Chondrocyte (in vitro differentiated cells): ENCODE measurements around the gene GLCCI1. TPM values are rescaled to one million over a fixed set of nuclear protein-coding genes. Genes with fewer than 3 reads are reported as not detected.

Experiments used
- DNase-seq: peaks from one replicate; pipeline ENCODE4 v3.0.0; 2021; ENCODE audit warnings: mixed read lengths, low spot score
- H3K27ac Mint-ChIP-seq: one replicate; pipeline ENCODE4 v1.8.0; 2021; ENCODE audit warnings: mild to moderate bottlenecking, moderate library complexity, mixed read lengths; ENCODE audit not compliant: unreplicated experiment
- H3K27me3 Mint-ChIP-seq: 2 replicates; pipeline ENCODE4 v1.8.0; 2021; ENCODE audit warnings: low read depth, mixed read lengths
- H3K36me3 Mint-ChIP-seq: 2 replicates; pipeline ENCODE4 v1.8.0; 2021; ENCODE audit warnings: low read depth, mixed read lengths
- H3K4me1 Mint-ChIP-seq: 2 replicates; pipeline ENCODE4 v1.8.0; 2021; ENCODE audit warnings: low read depth, mild to moderate bottlenecking, mixed read lengths
- H3K4me3 Mint-ChIP-seq: one replicate; pipeline ENCODE4 v1.8.0; 2021; ENCODE audit warnings: mild to moderate bottlenecking, moderate library complexity, mixed read lengths; ENCODE audit not compliant: unreplicated experiment
- H3K9me3 Mint-ChIP-seq: 2 replicates; pipeline ENCODE4 v1.8.0; 2021; ENCODE audit warnings: low read depth, mixed read lengths
- total RNA-seq: library from RNA; stranded (reverse); gene quantifications from 3 replicates; pipeline ENCODE4 v1.2.1, GENCODE V29; 2021
- TF ChIP-seq, protein P1 (sequence below): fragments of 200-600 bp; sonication (generic); IDR thresholded peaks from 2 replicates; pipeline ENCODE4 v1.5.0; 2021; ENCODE audit warnings: antibody characterized with exemption, mild to moderate bottlenecking, moderate library complexity

The GLCCI1 gene
- total RNA-seq, 1 donor from 2014 or later, result 10.2 TPM

DNA sequence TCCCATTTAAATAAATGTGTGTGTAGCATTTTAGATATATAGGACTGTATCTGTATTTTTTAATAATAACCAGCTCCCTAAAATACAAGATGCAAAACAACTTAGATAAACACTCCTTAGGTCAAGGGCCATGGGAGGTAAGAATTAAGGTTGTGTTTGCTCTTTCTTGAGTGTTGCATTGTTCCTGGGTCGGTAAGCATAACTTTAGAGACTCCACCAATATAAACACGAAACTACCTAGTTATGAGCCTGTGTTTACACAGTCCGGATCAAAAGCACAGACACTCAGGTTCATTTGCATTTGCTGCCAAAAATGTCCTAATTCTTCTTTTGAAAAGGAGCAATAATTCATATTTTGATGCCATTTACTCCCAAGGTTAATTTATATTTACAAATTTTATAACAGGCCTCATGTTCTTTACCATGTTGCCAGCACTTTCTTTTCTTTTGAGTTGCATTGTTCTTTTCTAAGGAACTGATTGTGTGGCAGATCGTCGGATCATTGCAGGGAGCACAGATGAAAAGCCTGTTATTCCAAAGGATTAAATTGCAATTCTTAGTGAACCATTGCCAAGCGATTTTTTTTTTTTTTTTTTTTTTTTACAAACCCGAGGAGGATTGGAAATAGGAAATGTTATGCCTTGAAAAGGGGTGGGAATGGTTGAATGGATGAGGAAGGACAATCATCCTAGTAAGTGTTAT lies 45.8 kb upstream of the GLCCI1 start:
- H3K27me3 Mint-ChIP-seq, result no peaks in the 10 kb centered on the region
- H3K27ac Mint-ChIP-seq, result no peak overlapping the region
- no peaks in the 10 kb centered on the region for H3K9me3 Mint-ChIP-seq

DNA sequence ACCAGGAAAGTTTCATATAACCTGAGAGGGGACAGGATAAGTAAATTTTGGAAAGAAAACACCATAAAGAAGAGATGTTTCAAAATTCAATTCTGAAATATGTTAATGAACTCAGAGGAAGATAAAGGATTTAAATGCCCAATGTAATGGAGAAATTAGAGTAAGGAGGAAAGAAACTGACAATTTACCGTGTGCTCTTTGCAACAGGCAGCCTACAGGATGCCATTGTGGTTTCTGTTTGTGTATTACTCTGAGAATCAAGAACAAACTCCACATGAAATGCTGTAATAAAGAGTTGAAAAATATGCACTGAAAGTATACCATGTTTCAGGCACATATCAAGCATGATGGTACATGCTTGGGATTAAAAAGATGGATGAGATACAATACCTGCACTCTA lies 44.8 kb upstream of the GLCCI1 start:
- TF ChIP-seq, protein P1, sequence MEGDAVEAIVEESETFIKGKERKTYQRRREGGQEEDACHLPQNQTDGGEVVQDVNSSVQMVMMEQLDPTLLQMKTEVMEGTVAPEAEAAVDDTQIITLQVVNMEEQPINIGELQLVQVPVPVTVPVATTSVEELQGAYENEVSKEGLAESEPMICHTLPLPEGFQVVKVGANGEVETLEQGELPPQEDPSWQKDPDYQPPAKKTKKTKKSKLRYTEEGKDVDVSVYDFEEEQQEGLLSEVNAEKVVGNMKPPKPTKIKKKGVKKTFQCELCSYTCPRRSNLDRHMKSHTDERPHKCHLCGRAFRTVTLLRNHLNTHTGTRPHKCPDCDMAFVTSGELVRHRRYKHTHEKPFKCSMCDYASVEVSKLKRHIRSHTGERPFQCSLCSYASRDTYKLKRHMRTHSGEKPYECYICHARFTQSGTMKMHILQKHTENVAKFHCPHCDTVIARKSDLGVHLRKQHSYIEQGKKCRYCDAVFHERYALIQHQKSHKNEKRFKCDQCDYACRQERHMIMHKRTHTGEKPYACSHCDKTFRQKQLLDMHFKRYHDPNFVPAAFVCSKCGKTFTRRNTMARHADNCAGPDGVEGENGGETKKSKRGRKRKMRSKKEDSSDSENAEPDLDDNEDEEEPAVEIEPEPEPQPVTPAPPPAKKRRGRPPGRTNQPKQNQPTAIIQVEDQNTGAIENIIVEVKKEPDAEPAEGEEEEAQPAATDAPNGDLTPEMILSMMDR, result no peak
- Mint-ChIP-seq H3K4me1 (no peaks in the 10 kb centered on the region), H3K9me3 (no peaks in the 10 kb centered on the region), H3K27me3 (no peaks in the 10 kb centered on the region), H3K4me3 (no peak overlapping the region), H3K36me3 (no peaks in the 10 kb centered on the region), H3K27ac (no peak overlapping the region)
- no peak for DNase-seq

More for the DNA sequence above, 45.8 kb upstream of the GLCCI1 start:
- no peaks in the 10 kb centered on the region for H3K36me3 Mint-ChIP-seq
- TF ChIP-seq, protein P1, result no peak
- no peaks in the 10 kb centered on the region for H3K4me1 Mint-ChIP-seq
- no peak for DNase-seq
- no peak overlapping the region for H3K4me3 Mint-ChIP-seq

DNA sequence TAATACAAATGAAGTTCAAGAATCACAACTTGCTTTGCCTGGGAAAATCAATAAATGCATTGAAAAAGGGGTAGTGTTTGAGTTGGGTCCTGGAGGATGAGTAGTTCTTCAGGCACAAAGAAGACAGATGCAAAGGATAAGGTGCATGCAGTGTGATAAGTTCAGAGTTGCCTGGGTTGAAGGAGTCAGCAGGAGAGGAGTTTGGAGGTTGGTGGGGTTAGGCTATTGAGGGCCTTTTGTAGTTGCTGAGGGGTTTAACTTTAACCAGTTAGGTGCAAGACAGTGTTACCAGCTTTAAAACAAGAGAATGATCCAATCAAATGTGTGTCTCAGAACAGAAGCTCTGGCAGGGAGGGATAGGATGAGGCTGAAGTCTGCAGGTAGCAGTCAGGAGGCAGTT lies 44.3 kb upstream of the GLCCI1 start:
- Mint-ChIP-seq H3K4me3 (no peak overlapping the region), H3K4me1 (no peaks in the 10 kb centered on the region), H3K9me3 (no peaks in the 10 kb centered on the region), H3K27me3 (no peaks in the 10 kb centered on the region), H3K36me3 (no peaks in the 10 kb centered on the region), H3K27ac (no peak overlapping the region)
- no peak for DNase-seq
- TF ChIP-seq, protein P1, result no peak

DNA sequence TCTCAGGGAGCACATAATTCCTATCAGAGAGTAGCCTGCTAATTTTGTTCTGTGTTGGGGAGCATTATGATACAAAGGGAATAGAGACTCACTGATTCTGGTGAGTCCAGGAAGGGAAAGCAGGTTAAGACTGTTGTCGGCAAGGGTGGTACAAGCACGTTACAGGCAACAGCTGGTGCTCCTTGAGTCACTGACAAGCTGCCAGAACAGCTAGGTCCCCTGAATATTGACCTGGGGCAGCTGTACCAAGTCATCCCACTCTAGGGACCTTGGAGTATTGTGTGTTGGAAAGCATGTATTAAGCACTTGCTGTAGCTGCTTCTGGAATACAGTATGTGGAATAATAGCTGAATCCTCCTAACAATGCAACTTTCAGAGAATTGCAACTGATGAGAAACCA lies 37.0 kb upstream of the GLCCI1 start:
- no peak overlapping the region for H3K27ac Mint-ChIP-seq
- no peaks in the 10 kb centered on the region for H3K27me3 Mint-ChIP-seq
- no peaks in the 10 kb centered on the region for H3K36me3 Mint-ChIP-seq

DNA sequence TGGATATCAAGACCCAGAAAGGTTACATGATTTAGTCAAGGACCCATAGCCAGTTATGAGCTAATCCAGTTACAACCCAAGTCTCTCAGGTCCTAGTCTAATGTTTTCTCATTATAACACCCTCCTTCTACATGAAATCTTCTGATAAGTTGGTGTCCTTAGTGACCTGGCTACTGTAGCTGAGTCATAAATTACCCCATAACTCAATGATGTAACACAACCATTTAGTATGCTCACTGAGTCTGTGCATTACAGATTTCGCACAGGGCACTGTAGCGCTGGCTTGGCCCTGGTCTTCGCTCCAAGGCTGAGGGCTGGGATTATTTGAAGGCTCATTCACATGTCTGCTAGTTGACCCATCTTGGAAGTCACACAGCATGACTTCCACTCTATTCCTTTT lies 36.0 kb upstream of the GLCCI1 start:
- no peaks in the 10 kb centered on the region for H3K4me1 Mint-ChIP-seq
- TF ChIP-seq, protein P1, result no peak
- H3K4me3 Mint-ChIP-seq, result no peak overlapping the region
- H3K9me3 Mint-ChIP-seq, result no peaks in the 10 kb centered on the region
- H3K36me3 Mint-ChIP-seq, result no peaks in the 10 kb centered on the region
- no peak for DNase-seq
- H3K27me3 Mint-ChIP-seq, result no peaks in the 10 kb centered on the region
- no peak overlapping the region for H3K27ac Mint-ChIP-seq

More for the DNA sequence above, 37.0 kb upstream of the GLCCI1 start:
- Mint-ChIP-seq H3K4me1 (no peaks in the 10 kb centered on the region), H3K9me3 (no peaks in the 10 kb centered on the region), H3K4me3 (no peak overlapping the region)
- no peak for DNase-seq
- TF ChIP-seq, protein P1, result no peak
